ENCODE data around the gene CFAP54. TPM values are rescaled to one million over a fixed set of nuclear protein-coding genes. Genes with fewer than 3 reads are reported as not detected.

The CFAP54 gene
- total and polyA plus RNA-seq, 2 donors (not counting 3 experiments of a cell fraction or from before 2014, with no cell fraction given), result 3.6 to 26.9 TPM

DNA sequence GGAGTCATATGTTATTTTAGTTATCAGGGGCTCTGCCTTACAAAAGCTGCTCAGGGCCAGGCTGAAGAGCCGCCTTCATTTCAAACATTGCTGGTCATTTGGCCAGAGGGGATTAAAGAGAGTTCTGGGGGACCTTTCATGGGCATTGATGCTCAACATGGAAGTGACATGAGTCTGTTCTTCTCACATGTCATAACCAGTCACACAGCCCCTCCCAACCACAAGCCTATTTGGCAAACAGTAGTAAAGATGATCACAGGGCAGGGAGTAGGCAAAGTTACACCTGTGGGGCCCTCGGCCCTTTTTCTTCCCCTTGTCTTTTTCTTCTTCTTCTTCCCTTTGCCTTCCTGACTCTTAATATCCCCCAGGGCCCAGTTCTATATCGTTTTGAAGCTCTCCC, 33.3 kb downstream of the CFAP54 start:
- H2AFZ ChIP-seq (ENCODE audit: low read depth, low read length), result no peak overlapping the region
- peaks cover 17% of the 10 kb centered on the region for H3K4me1 ChIP-seq (ENCODE audit: control insufficient read depth, extremely low read depth, insufficient read depth, low read length)
- intact Hi-C loops (cut with micrococcal nuclease), result no loop called here
- H3K36me3 ChIP-seq (ENCODE audit: control insufficient read depth in 2 of 2, extremely low read depth in 1 of 2, insufficient read depth in 2 of 2, low read length in 2 of 2), result peaks cover 3 to 8% of the 10 kb centered on the region in 2 experiments
- DNase-seq (ENCODE audit: low read depth, low spot score) (no peak), FAIRE-seq (no peak)
- no TSS peak for BruUV-seq (replicated peaks)
- no peak overlapping the region for H3K4me2 ChIP-seq (ENCODE audit: insufficient read depth, low read length)
- no peaks in the 10 kb centered on the region for H3K27me3 ChIP-seq (ENCODE audit: control insufficient read depth in 2 of 2, insufficient read depth in 2 of 2, low read length in 2 of 2)
- no peak overlapping the region for H3K27ac ChIP-seq (ENCODE audit: insufficient read depth, low read depth, low read length)
- ChIA-PET POLR2A (no interaction called here), CTCF (interaction anchor here (1.1 kb wide), 1 partner anchor 69 kb away, joined by 3 read pairs; no protein-coding TSS in a partner anchor)
- no peak overlapping the region for H3K4me3 ChIP-seq (replicated peaks in 1 of 3; ENCODE audit: insufficient read depth in 1 of 3, low read depth in 1 of 3, low read length in 3 of 3)
- no peaks in the 10 kb centered on the region for H3K9me1 ChIP-seq (replicated peaks; ENCODE audit: control insufficient read depth, extremely low read depth, insufficient read depth, low read length)
- H3K9me3 ChIP-seq (replicated peaks; ENCODE audit: control insufficient read depth, insufficient read depth, low read length), result no peaks in the 10 kb centered on the region
- no peak overlapping the region for H3K9ac ChIP-seq (replicated peaks; ENCODE audit: extremely low read depth, insufficient read depth, low read length)
- H3K79me2 ChIP-seq (ENCODE audit: control insufficient read depth, insufficient read depth, low read length), result peaks cover under 1% of the 10 kb centered on the region
- H4K20me1 ChIP-seq (replicated peaks; ENCODE audit: control insufficient read depth, extremely low read depth, insufficient read depth, low read length), result no peaks in the 10 kb centered on the region
- dilution Hi-C loops (cut with MboI; ENCODE audit: extremely low pct_ligation_motif_present, low sequenced_read_pairs), result no loop called here
- TF ChIP-seq, protein P1, sequence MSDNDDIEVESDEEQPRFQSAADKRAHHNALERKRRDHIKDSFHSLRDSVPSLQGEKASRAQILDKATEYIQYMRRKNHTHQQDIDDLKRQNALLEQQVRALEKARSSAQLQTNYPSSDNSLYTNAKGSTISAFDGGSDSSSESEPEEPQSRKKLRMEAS (IDR thresholded peaks at IDR 0.05; ENCODE audit: insufficient read depth, insufficient read length), result no peak
- no peak for TF ChIP-seq POLR2AphosphoS5 (IDR thresholded peaks at IDR 0.05; ENCODE audit: insufficient read depth, low read depth, low read length)

DNA sequence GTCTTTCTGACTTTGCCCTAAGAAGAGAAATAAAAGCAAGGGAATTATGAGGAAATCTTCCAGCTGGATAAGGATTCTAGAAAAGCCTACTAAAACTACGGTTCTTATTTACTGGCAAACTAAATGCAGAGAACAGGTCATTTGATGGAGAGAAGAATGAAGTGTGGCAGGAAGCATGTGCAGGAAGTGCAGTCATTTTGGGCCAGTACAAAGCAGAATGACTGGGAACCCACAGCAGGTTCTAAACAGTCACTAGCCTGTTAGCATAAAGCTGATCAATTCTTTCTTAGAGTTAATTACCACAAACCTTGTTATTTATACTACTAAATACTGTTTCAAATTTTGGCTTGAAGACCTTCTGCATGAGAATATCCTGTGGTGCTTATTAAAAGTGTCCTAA, 36.7 kb downstream of the CFAP54 start:
- Histone ChIP-seq H3K4me3 (replicated peaks in 1 of 3; ENCODE audit: insufficient read depth in 1 of 3, low read depth in 1 of 3, low read length in 3 of 3) (no peak overlapping the region), H4K20me1 (replicated peaks; ENCODE audit: control insufficient read depth, extremely low read depth, insufficient read depth, low read length) (no peaks in the 10 kb centered on the region), H3K27me3 (ENCODE audit: control insufficient read depth in 2 of 2, insufficient read depth in 2 of 2, low read length in 2 of 2) (no peaks in the 10 kb centered on the region), H3K27ac (ENCODE audit: insufficient read depth, low read depth, low read length) (no peak overlapping the region), H3K9me3 (replicated peaks; ENCODE audit: control insufficient read depth, insufficient read depth, low read length) (no peaks in the 10 kb centered on the region), H3K4me2 (ENCODE audit: insufficient read depth, low read length) (no peak overlapping the region), H3K79me2 (ENCODE audit: control insufficient read depth, insufficient read depth, low read length) (no peaks in the 10 kb centered on the region), H3K9me1 (replicated peaks; ENCODE audit: control insufficient read depth, extremely low read depth, insufficient read depth, low read length) (no peaks in the 10 kb centered on the region), H3K36me3 (ENCODE audit: control insufficient read depth in 2 of 2, extremely low read depth in 1 of 2, insufficient read depth in 2 of 2, low read length in 2 of 2) (peaks cover 3 to 8% of the 10 kb centered on the region in 2 experiments), H2AFZ (ENCODE audit: low read depth, low read length) (no peak overlapping the region), H3K9ac (replicated peaks; ENCODE audit: extremely low read depth, insufficient read depth, low read length) (no peak overlapping the region), H3K4me1 (ENCODE audit: control insufficient read depth, extremely low read depth, insufficient read depth, low read length) (peaks cover 10% of the 10 kb centered on the region)
- dilution Hi-C loops (cut with MboI; ENCODE audit: extremely low pct_ligation_motif_present, low sequenced_read_pairs) (no loop called here), intact Hi-C loops (cut with micrococcal nuclease) (no loop called here)
- ChIA-PET POLR2A (no interaction called here), CTCF (interaction anchor here (2.4 kb wide), 1 partner anchor 10 kb away, joined by 12 read pairs; no protein-coding TSS in a partner anchor)
- no peak for DNase-seq (ENCODE audit: low read depth, low spot score)
- no peak for FAIRE-seq
- TF ChIP-seq FOS (IDR thresholded peaks at IDR 0.05; ENCODE audit: borderline replicate concordance, insufficient read depth, low read length), result peak; percentile 15
- no peak for TF ChIP-seq POLR2AphosphoS5 (IDR thresholded peaks at IDR 0.05; ENCODE audit: insufficient read depth, low read depth, low read length)
- no peak for TF ChIP-seq GATA2 (IDR thresholded peaks at IDR 0.05; ENCODE audit: insufficient read depth, insufficient read length, low read depth, low read length)
- TF ChIP-seq, protein P2, sequence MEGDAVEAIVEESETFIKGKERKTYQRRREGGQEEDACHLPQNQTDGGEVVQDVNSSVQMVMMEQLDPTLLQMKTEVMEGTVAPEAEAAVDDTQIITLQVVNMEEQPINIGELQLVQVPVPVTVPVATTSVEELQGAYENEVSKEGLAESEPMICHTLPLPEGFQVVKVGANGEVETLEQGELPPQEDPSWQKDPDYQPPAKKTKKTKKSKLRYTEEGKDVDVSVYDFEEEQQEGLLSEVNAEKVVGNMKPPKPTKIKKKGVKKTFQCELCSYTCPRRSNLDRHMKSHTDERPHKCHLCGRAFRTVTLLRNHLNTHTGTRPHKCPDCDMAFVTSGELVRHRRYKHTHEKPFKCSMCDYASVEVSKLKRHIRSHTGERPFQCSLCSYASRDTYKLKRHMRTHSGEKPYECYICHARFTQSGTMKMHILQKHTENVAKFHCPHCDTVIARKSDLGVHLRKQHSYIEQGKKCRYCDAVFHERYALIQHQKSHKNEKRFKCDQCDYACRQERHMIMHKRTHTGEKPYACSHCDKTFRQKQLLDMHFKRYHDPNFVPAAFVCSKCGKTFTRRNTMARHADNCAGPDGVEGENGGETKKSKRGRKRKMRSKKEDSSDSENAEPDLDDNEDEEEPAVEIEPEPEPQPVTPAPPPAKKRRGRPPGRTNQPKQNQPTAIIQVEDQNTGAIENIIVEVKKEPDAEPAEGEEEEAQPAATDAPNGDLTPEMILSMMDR (IDR thresholded peaks at IDR 0.05; ENCODE audit: extremely low read depth in 1 of 2, insufficient read depth in 1 of 2, low read depth in 1 of 2, low read length in 2 of 2), result no peak
- no peak for TF ChIP-seq EZH2 (IDR thresholded peaks at IDR 0.05; ENCODE audit: borderline replicate concordance, low read depth, low read length, severe bottlenecking)
- BruUV-seq (replicated peaks), result no TSS peak

Data from endothelial cell of umbilical vein (primary cell).